HG03139 (cell line): Measurements from ENCODE around the gene ASIC4.

Source experiments
- ATAC-seq: cut with Tn5 transposase; IDR thresholded peaks from one replicate; pipeline ENCODE4 v1.9.1; 2021; ENCODE audit not compliant: unreplicated experiment

Gene ASIC4, protein sequence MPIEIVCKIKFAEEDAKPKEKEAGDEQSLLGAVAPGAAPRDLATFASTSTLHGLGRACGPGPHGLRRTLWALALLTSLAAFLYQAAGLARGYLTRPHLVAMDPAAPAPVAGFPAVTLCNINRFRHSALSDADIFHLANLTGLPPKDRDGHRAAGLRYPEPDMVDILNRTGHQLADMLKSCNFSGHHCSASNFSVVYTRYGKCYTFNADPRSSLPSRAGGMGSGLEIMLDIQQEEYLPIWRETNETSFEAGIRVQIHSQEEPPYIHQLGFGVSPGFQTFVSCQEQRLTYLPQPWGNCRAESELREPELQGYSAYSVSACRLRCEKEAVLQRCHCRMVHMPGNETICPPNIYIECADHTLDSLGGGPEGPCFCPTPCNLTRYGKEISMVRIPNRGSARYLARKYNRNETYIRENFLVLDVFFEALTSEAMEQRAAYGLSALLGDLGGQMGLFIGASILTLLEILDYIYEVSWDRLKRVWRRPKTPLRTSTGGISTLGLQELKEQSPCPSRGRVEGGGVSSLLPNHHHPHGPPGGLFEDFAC

DNA sequence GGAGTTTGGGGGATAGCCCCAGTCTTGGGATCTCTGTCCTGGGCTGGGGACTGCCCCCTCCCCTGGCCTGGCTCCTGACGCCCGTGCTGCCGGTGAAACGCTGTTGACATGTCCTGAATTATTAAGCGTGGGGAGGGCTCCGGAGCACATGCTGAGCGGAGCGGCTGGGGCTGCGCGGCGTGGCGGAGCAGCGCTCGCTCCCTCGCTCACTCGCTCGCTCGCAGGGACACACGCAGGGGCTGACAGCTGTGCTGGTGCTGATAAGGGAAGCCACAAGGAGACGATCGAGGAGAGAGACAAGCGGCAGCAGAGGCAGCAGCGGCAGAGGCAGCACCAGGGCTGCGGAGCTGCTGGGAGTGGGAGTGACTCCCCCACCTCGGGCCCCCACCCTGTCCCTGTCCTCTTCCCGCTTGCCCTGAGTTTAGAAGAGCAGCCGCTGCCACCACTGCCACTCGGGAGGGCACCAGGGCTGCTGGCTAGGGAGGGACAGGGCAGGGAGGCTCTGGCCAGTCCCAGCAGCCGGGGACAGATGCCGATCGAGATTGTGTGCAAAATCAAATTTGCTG, at the start of gene ASIC4:
ASIC4 (plus strand) TSS at position 287 of the 566 bp plus-strand sequence; CDS start at position 530, 243 bp downstream.
- no peak for ATAC-seq

DNA sequence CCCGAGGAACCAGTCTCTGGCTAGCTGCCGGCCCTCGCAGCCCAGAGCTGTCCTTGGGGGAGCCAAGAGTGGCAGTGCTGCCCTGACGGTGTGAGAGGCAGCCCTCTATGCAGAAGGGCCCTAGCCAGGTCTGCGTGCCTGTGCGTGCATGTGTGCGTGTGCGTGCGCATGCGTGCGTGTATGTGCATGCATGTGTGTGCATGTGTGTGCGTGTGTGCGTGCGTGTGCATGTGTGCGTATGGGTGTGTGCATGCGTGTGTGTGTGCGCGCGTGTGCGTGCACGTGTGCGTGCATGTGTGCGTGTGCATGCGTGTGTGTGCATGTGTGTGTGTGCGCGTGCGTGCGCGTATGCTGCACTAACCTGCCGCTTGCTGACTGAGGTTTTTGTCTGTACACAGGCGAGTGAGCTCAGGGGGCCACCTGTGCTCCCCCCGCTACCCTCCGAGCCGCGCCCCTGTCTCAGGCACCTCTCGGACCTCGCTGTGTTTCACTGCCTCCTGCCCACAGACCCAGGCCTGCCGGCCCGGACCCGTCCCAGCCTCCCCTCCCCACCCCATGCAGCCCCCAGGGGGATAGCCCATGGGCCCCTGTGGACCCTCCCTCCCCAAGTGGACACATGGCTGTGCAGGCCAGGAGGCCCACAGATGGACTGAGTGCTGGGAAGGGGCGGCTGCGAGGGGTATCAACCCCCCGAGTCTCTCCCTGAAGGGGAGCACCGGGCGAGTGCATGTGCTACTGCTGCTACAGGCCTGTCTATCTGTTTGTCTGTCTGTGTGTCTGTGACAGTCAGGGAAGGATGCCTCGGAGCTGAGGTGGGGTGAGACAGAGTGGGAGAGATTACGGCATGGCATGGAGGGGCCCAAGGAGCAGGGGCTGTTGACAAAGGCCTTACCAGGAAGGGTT, 48.4 kb upstream of the ASIC4 start:
- no peak for ATAC-seq

DNA sequence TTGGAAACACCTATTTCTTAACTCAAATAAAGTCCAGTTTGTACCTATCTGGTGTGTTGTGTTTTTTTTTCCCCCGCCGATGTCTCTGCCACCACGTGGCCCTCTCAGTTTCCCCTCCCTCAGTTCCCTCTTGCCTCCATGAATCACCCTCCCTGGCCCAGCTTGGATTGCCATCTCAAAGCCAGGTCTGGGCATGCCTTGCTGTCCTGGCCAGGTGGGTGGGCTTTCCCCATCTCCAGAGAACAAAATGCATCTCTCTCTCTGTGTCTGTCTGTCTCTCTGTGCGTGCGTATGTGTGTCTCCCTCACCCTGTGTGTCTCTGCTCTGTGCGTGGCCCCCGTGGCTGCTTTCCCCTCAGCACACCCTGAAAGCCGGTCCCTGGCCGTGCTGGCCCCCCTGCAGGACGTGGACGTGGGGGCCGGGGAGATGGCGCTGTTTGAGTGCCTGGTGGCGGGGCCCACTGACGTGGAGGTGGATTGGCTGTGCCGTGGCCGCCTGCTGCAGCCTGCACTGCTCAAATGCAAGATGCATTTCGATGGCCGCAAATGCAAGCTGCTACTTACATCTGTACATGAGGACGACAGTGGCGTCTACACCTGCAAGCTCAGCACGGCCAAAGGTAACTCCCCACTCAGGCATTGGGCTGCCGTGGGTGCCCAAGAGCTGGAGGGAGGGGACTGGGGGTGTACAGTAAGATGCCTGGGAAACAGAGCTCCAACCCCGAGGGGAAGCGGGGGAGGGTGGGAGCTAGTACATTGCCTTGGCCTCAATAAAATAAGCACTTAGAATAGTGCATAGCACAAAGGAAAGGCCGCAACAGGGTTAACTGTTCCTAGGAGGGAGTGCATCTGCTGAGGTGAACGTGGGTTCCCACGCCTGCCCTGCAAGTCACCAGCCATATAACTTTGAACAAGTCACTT, 47.2 kb upstream of the ASIC4 start:
- ATAC-seq = no peak

DNA sequence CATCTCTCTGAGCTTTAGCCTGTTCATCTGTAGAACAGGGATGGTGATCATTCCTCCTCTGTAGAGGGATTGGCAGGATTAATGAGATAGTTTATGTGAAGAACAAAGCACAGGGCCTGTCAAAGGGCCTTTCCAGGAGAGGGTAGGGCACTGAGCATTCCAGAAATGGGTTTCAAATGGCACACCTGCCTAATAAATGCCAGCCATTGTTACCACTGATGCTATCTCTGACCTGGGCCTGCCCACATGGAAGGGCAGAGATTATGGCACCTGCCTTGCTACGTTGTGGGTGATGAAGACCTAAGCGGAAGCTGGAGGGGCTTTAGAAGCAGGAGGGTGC, 46.6 kb upstream of the ASIC4 start:
- ATAC-seq = no peak

DNA sequence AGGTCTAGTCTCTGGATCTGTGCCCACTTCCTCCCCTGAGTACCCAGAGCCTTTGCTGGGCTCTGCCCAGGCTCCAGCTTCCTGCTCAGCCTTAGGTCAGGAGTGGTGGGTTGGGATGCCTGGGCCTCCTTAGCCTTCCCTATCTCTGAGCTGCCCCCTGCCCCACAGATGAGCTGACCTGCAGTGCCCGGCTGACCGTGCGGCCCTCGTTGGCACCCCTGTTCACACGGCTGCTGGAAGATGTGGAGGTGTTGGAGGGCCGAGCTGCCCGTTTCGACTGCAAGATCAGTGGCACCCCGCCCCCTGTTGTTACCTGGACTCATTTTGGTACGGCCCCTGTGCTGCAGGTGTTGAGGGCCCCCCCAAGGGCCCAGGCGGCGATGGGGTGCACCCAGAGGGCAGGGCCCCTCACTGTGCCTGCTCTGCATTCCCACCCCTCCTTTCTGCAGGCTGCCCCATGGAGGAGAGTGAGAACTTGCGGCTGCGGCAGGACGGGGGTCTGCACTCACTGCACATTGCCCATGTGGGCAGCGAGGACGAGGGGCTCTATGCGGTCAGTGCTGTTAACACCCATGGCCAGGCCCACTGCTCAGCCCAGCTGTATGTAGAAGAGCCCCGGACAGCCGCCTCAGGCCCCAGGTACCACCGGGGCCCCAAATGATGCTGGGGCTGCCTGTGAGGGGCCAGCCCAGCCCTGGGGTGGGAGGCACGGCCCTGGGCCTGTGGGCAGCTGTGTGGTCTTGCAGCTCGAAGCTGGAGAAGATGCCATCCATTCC, 45.7 kb upstream of the ASIC4 start:
- no peak for ATAC-seq

DNA sequence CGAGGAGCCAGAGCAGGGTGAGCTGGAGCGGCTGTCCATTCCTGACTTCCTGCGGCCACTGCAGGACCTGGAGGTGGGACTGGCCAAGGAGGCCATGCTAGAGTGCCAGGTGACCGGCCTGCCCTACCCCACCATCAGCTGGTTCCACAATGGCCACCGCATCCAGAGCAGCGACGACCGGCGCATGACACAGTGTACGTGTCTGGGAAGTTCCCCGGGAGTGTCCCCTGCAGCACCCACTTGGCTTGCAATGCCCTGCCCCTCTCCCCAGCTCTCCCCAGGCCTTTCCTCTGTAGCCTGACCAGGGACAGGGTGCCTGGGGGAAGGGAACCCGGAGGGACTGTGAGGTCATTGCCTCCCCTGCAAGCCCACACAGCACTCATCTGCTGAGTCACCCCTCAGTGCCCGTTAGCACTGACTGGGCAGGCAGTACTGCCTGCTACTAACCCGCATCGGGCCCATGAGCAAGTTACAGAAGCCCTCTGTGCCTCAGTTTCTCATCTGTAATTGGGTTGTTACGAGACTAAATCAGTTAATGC, 45.0 kb upstream of the ASIC4 start:
- ATAC-seq = no peak

DNA sequence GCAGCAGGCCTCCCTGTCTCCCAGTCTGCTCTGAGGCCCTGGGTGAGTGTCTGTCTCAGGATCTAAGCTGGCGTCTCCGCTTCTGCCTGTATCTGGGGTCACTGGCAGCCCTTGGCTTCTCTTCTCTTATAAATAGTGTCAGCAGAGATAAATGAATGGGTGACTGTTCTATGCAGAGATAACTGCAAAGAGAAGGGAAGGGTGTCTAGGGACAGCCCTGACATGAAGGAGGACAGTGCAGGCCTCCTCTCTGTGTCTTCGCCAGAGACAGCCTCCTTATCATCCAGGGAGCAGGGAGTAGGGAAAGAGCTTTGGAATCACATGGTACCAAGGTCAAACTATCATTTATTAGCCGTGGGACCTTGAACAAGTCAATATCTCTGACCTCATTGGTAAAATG, 43.9 kb upstream of the ASIC4 start:
- no peak for ATAC-seq

DNA sequence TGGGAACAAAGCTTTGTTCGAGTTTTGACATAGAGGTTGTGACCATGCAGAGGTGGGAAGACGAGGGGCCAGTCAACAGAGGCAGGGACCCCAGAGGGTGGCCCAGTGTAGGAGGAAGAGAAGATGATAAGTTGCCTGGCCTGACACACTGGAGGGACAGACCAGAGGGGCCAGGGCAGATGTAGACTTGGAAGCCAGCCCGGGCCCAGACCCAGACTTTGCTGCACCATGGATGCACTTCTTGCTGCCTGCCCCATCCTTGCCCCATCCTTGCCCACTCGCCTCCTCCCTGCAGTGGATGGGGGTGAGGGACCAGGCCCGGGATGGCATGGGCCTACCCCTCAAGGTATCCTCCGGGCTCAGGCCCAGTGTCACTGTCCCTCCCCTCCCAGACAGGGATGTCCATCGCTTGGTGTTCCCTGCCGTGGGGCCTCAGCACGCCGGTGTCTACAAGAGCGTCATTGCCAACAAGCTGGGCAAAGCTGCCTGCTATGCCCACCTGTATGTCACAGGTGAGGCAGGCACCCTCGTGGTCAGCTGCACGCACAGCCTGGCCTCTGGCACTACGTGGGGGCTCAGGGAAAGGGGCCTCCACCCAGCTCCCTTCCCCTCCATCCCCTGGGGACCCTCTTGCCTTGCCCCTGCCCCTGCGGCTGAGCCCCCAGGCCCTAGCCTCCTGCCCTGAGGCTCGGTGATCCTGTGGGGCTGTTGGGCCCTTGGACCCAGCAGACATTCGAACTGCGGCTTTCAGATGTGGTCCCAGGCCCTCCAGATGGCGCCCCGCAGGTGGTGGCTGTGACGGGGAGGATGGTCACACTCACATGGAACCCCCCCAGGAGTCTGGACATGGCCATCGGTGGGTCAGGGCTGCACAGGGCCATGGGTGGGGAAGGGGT, 42.6 kb upstream of the ASIC4 start:
- ATAC-seq = no peak

DNA sequence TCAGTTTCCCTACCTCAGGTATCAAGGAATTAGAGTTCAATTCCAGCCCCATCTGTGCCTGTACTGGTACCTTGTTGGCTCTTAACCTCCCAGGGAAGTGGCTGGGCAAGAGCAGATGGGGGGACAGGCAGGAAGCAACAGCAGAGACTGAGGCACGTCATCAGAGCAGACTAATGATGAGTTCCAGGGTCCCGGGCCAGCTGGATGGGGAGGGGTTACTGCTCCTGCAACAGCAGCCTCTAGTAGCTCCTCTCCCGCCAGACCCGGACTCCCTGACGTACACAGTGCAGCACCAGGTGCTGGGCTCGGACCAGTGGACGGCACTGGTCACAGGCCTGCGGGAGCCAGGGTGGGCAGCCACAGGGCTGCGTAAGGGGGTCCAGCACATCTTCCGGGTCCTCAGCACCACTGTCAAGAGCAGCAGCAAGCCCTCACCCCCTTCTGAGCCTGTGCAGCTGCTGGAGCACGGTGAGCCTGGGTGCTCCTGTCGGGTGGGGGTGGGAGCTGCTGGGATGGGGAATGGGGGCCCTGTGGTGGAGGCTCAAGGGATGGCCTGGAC, 41.6 kb upstream of the ASIC4 start:
- ATAC-seq = no peak

DNA sequence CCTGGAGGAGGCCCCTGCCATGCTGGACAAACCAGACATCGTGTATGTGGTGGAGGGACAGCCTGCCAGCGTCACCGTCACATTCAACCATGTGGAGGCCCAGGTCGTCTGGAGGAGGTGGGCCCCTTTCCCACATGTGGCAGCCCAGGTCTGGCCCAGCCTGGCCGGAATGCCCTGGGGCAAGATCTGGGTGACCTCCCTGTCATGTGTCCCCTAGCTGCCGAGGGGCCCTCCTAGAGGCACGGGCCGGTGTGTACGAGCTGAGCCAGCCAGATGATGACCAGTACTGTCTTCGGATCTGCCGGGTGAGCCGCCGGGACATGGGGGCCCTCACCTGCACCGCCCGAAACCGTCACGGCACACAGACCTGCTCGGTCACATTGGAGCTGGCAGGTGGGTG, 40.8 kb upstream of the ASIC4 start:
- ATAC-seq = no peak

DNA sequence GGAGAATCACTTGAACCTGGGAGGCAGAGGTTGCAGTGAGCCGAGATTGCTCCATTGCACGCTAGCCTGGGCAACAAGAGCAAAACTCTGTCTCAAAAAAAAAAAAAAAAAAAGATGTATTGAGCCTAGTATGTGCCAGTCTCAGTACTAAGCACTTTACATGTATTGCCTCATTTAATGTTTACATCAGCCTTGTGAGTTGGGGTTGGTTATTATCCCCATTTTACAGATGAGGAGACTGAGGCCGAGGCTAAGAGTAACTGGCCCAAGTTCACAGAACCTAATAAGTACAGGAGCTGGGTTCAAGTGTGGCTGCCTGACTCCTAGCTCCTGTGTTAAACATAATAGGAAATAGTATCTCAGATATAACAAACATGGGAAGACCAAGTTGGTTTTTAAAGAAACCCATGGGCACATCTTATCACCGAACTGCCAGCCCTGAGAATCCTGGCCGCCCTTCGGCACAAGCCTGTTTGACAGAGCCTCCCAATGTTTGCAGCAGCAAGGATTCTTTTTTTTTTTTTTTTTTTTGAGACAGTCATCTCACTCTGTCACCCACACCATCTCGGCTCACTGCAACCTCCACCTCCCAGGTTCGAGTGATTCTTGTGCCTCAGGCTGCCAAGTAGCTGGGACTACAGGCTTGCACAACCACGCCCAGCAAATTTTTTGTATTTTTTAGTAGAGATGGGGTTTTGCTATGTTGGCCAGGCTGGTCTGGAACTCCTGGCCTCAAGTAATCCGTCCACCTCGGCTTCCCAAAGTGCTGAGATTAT, 39.8 kb upstream of the ASIC4 start:
- no peak for ATAC-seq

DNA sequence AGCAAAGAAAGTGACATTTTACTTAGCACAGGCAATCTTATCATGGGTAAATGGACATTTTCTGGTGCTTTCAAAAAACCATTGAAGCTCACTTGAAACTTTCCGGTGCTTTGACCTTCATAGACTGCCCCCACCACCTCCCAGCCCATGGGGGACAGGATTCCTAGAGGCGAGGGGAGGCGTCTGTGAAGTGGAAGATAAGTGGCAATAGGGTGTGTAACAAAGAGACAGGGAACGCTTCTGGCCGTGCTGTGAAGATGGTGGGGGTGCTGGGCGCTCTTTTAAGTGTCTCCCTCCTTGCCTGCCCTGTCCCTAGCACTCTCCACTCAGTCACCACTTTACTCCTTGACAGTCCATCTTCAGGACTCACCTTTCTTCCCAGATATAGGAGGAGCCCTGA, 39.0 kb upstream of the ASIC4 start:
- ATAC-seq = no peak

DNA sequence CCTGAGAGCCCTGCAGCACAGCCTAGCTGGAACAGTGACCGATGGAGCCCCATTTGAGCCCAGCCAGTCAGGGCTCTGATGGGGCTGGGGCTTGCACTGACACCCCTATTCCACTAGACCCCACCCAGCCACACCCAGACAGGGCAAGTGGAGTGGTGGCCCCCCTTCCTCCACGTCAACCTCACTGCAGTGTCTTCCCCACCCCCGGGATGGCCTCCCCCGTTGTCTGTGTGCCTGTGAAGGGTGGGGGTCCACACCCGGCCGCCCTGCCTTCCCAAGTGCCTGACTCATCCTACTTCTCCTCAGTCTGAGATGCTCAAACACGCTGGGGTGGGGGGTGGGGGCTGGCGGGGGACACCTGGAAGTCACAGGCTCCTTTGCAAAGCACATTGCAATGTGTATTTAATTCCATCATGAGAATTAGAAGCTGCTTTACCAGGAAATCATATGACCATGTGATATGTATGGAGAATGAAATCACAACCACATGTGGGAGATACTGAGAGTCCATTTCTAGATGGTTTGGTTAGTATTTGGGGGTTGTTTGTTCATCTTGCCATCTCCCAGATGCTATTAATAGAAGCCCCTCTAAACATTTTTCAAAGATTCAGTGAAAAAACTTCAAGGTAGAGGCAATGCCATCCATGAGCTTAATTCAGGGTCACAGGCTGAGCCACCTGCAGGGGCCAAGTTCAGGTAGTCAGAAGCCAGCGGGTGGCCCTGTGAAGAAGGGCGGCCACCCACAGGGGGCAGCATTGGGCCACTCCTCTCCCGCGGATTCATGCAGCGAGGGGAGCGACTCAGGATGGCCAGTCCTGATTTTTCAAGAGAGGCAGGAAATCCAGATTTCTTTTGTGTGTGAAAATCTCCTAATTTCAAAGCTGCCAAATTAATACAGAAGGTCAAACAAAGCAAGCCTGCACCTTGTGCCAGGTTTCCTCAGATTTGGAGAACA, 38.3 kb upstream of the ASIC4 start:
- no peak for ATAC-seq

DNA sequence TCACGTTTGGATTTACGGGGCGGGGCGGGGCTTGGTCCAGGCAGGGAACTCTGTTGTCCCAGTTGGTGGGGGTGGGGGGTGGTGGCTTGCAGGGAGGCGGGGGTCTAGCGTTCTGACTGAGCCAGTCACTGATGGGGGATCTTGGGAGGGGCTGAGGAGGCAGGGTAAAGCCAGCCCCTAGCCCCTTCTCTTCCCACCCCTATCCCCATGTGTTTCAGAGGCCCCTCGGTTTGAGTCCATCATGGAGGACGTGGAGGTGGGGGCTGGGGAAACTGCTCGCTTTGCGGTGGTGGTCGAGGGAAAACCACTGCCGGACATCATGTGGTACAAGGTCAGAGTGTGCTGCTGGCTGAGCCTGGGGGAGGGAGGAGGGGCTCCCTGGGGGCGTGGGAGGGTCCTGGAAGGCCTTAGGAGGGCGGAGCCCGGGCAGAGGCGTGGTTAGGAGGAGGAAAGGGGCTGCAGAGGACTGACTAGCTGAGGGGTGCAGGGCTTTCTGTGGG, 37.6 kb upstream of the ASIC4 start:
- no peak for ATAC-seq

DNA sequence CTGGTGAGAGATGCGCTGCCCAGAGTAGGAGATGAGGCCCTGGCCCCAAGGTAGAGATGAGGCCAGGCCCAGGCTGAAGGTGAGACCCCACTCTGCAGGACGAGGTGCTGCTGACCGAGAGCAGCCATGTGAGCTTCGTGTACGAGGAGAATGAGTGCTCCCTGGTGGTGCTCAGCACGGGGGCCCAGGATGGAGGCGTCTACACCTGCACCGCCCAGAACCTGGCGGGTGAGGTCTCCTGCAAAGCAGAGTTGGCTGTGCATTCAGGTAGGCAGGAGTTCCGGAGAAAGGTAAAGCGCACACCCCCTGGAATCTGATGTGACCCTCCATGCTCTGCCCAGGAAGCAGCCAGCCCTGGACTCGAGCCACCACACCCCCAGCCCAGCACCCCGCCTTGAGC, 37.1 kb upstream of the ASIC4 start:
- ATAC-seq = no peak

DNA sequence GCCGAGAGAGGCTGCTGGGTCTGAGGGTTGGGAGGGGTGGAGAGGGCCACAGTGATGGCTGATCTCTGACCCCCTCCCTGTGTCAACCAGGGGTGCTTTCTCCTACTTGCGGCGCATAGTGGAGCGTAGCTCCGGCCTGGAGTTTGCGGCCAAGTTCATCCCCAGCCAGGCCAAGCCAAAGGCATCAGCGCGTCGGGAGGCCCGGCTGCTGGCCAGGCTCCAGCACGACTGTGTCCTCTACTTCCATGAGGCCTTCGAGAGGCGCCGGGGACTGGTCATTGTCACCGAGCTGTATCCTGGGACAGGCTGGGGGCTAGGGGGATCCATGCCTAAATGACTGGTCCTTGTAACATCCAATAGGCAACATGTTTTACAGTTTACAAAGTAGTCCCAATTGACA, 36.5 kb upstream of the ASIC4 start:
- ATAC-seq = no peak
